CD4-positive, alpha-beta T cell treated with Interleukin-2 at 100 ng/mL for 4 hours (primary cell): ENCODE measurements around the gene ZNF319.
"Not testable (repeated sequence)": the region's sequence is repeated elsewhere in the genome, so short reads cannot be mapped to it uniquely, and the experiment has no call there.

Experiments used
- DNase-seq: peaks from one replicate; pipeline ENCODE4 v3.0.0-alpha.2; 2020; ENCODE audit warnings: low spot score

The ZNF319 gene

DNA sequence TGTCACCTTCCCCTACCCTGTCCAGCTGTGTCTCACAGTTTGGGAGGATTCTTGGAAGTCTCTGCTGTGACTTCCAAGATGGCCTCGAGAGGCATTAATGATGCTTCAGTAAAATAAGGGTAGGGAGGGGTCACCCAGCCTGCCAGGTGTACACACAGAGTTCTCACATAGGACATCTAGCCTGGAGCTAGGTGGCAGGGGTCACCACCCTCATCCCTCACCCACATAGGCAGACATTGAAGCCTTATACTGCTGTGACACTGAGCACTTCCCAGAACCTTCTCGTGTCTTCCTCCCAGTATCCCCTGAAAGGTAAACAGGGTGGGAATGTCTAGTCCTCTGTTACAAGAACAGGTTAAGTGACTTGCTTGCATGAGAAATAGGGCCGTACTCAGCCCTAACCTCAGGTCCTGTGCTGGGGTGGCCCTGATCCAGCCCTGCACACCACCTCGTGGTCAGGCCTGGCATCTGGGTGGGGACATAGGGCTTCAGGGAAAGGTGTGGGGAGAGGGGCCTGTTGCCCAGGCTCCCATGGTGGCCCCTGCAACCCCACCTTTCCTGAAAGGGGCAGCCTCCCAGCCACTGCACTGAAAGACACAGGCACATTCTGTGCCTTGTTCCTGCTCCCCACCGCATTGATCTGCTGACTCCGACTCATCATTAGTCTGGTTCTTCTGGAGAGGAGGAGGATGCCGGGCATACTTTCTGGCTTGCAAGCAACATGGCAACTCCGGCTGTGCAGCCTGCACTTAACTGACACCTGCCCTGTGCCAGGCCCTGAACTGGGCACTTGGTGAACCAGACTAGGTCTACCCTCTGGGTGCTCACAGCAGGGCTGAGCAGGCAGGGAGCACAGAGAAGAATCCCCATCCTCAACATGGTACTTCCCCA is 21.4 kb upstream of the ZNF319 start:
- no peak for DNase-seq

DNA sequence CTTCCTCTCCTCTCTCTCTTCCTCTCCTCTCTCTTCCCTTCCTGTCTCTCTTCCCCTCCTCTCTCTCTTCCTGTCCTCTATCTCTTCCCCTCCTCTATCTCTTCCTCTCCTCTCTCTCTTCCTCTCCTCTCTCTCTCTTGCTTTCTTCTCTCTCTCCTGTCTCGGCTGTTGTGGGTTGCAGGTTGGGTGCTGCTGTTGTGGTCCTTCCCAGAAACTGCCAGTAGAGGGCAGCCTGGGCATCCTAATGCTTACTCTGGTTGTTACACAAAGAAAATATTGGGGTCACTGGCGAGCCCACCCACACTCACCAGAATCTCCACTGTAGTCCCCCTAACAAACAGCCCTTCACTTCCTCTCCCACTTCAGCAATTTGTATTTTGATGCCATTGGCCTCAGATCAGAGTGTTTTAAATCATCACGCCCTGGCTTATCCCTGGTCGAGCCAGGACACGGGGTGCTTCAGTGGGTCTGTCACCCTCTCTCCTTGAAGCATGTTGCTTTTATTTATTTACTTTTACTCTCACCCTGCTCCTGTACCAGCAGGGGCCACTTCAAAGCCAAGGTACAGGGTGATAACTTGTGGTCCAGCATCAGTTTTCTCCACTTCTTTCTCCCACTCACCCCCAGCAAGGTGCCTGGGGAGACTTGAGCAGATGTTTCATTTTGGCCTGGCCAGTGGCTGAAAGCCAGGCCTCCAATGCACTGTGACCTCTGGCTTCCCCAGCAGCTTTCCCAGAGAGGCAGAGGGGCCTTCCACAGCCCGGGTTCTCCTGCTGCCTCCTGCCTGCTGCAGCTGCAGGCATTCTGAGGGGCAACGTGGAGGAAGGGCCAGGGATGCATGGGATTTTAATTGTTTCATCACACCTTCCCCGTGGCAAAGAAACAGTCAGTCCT is 20.4 kb upstream of the ZNF319 start:
- DNase-seq, result peak; percentile 74

DNA sequence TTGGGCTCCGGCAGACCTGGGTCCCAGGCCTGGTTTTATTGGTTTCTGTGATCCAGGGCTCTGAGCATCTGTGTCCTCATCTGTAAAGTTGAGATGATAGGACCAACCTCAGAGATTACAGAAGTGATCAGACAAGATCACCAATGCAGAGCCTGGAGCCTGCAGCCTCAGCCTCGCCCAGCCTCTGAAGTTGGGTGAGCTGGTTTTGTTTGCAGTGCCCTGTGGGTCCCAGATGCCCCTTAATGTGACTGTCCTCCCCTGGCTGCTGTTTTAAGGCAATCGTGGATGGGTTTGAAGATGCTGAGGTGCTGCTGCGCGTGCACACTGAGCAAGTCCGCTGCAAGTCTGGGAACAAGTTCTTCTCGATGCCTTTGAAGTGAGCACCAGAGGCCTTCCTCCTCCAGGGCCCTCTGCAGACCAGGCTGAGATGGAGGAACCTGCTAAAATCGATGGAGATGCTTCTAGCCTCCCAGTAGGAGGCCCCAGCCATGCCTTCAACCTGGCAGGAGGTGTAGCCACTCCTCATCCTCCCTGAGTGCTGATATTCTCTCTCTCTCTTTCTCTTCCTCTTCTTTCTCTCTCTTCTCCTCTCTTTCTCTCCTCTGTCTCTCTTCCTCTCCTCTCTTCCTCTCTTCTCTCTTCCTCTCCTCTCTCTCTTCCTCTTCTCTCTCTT is 19.5 kb upstream of the ZNF319 start:
- DNase-seq, result no peak

DNA sequence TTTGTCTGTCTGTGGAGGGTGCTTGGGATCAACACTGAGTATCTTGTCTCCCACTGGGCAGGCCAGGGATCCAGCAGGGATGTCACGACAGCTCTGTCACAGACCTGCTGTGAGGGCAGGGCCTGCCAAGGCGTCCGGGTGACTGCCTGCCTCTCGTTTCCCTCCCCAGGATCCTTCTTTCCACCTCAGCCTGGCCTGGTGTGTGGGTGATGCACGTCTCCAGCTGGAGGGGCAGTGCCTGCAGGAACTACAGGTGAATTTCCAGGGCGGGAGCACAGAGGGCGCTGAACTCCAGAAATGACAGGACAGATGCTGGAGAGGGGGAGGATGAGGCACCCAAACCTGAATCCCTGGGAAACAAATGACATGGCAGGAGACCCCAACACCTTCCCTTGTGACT is 18.3 kb upstream of the ZNF319 start:
- DNase-seq, result no peak

DNA sequence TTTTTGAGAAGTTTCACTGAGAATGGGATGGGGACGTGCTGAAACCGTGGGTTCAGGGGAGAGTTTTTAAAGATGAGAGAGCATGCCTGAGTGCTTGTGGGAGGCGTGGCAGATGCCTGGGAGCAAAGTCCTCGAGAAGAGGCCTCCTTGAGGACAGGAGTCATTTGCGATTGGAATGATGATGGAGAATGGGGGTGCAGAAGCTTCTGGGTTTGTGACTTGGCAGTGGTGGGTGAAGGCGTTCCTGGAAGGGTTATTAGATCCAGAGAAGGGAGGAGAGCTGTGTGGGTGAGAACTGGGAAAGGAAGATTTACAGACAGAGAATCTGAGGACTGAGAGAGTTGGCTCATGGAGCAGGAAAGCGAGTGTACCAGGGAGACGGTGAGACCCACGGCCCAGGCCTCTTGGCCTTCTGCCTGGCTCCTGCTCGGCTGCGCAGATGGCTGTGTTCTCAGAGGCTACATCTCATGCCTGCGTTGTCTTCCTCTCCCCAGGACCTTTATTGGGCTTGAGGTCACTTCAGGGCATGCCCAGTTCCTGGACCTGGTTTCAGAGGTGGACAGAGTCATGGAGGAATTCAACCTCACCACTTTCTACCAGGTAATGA is 16.5 kb upstream of the ZNF319 start:
- DNase-seq, result no peak

DNA sequence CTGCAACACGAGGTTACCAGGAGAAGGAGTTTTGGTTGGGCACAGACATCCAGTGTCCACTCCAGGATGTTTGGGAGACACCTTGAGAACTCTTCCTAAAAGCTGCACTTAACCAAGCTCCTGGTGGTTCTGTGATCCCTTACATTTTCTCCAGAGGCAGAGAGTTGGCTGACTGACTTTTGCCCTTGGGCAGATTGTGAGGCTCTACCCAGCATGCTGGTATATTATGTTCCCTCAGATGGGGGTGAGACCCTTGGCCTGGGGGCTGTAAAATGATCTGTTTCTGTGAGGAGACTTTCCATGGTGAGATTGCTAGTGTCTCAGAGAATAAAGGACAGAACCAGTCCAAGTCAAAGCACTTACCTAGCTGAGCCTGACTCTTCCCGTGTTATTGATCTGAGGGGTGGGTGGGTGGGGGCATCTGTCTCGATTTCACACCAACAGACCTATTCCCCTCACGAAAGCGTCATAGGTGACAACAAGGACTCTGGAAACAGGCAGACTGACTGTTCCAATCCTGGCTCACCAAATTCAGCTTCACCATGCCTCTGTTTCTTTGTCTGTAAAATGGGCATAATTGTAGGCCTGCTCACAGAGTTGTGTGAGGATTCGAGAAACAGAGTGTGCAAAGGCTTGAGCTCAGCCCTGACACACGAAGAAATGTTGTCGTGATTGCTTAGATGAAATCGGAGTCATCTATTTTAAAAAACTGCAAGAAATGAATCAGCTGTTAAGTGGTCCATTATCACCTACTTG is 12.9 kb upstream of the ZNF319 start:
- no peak for DNase-seq

DNA sequence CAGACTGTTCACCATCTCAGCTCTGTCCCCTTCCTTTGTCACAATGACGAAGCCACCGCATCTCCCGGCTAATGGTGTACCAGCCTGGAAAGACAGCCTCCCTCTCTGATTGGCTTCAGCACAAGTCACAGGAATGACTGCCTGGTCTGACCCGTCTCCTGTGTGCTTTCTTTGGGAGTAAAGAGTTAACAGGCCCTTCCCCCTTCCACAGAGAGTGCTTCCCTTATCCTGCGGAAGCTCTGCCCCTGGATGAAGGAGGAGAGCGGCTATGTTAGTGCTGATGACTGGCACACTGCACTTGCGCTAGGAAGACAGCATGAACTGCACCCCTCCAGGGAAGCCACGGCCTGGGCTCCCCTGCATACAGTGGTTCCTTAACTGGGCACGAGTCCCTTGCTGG is 12.0 kb upstream of the ZNF319 start:
- DNase-seq, result no peak

DNA sequence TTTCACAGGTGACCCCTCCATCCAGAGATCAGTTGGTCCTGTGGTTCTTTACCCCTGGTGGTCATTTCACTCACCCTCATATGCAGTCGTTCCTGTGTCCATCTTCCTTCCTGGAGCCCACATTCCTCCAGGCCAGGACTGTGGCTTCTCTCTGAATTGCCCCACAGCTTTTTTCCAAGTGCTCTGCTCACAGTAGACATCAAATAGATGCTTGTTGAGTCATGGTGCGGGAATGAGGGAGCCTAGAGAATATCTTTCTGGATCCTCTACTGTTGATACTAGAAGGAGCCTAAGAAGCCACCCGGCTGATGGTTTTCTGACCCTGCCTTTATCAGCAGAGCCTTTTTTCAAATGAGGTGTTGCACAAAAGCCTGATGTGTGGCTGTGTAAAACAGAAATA is 11.2 kb upstream of the ZNF319 start:
- DNase-seq, result no peak

DNA sequence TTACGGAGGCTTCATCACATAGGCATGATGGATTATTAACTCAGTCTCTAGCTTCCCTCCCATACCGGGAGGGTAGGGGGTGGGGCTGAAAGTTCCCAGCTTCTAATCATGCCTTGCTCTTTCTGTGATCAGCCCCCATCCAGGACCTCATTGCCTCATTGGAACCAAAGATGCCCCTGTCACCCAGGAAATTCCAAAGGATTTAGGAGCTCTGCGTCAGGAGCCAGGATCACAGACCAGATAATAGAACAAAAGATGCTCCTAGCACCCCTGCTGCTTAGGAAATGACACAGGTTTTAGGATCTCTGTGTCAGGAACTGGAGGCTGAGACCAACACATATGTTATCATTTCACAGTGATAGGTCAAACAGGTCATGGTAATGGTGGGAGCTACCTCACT is 10.4 kb upstream of the ZNF319 start:
- DNase-seq, result no peak

DNA sequence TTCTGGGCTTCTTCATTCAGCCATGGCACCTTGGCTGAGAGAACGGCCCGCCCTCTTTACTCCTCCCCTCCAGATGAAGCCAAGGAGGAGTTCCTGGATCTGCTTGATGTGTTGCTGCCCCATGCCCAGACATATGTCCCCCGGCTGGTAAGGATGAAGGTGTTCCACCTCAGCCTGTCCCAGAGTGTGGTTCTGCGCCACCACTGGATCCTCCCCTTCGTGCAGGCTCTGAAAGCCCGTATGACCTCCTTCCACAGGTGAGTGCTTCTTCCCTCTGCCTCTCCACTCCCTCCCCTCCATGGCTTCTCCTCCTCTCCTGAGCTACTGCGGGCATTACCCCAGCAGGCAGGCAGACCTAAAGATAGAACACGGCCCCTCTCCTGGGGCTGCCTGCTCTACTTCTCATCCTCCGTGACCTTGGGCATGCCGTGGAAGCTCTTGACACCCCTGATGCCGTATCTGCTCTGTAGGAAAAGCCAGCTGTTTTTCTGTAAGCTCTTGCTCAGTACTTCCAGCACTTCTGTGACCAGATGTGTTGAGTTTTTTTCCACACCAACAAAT is 9.5 kb upstream of the ZNF319 start:
- no peak for DNase-seq

DNA sequence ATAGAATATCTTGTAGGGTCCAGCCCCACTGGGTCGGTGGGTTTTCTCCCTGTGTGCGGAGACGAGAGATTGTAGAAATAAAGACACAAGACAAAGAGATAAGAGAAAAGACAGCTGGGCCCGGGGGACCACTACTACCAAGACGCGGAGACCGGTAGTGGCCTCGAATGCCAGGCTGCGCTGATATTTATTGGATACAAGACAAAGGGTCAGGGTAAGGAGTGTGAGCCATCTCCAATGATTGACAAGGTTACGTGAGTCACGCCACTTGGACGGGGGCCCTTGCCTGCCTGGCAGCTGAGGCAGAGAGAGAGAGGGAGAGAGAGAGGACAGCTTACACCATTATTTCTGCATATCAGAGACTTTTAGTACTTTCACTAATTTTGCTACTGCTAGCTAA is 4.3 kb upstream of the ZNF319 start:
- not testable (repeated sequence) for DNase-seq

DNA sequence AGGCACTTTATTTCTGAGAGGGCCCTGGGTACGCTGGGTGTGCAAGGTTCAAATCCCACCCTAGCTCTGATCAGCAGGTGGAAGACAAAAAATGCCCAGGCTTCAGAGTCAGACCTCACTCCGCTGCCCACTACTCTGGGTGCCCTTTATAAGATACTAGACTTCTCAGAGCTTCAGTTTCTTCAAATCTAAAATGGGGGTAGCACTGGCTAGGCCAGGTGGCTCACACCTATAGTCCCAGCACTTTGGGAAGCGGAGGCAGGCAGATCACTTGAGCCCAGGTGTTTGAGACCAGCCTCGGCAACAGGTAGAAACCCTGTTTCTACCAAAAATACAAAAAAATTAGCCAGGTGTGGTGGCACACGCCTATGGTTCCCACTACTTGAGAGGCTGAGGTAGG is 2.5 kb upstream of the ZNF319 start:
- no peak for DNase-seq

DNA sequence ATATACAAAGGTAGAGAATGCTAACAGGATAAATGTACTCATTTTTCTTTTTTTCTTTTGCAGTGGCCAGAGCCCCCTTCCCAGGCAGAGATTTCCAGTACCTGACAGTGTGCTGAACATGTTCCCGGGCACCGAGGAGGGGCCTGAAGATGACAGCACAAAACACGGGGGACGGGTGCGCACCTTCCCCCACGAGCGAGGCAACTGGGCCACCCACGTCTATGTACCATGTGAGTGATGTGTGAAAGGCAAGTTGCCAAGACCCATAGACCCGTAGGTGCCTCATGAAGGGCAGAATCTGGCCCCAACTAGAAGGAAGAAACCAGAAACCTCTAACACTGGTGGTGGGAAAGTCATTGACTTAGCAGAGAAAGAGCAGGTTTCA is 1.9 kb upstream of the ZNF319 start:
- no peak for DNase-seq

DNA sequence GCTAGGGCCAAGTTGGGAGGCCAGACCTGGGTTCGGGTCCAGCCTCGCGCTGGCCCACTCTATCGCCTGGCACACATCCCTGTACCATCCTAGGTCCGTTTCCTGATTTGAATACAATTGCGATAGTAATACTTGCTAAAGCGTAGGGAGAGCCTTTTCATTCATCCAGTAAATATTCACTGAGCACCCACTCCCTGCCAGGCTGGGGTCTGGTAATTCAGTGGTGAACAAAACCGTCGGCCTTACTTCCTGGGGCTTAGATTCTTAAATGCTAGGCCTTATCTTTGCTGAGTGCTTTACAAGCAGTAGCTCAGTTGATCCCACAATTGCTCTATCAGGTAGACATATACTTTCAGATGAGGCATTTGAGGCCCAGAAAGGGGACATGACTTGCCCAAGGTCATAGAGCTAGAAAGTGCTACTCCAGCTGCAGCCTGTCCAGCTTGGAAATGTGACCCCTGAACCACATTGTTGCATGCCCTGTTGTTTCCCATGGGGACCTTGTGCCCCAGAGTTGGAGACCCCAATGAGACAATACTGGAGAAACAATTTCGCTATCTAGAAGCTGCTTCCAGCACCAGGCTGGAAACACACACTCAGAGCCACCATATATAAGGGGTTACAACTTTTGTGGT is 1.4 kb upstream of the ZNF319 start:
- no peak for DNase-seq

DNA sequence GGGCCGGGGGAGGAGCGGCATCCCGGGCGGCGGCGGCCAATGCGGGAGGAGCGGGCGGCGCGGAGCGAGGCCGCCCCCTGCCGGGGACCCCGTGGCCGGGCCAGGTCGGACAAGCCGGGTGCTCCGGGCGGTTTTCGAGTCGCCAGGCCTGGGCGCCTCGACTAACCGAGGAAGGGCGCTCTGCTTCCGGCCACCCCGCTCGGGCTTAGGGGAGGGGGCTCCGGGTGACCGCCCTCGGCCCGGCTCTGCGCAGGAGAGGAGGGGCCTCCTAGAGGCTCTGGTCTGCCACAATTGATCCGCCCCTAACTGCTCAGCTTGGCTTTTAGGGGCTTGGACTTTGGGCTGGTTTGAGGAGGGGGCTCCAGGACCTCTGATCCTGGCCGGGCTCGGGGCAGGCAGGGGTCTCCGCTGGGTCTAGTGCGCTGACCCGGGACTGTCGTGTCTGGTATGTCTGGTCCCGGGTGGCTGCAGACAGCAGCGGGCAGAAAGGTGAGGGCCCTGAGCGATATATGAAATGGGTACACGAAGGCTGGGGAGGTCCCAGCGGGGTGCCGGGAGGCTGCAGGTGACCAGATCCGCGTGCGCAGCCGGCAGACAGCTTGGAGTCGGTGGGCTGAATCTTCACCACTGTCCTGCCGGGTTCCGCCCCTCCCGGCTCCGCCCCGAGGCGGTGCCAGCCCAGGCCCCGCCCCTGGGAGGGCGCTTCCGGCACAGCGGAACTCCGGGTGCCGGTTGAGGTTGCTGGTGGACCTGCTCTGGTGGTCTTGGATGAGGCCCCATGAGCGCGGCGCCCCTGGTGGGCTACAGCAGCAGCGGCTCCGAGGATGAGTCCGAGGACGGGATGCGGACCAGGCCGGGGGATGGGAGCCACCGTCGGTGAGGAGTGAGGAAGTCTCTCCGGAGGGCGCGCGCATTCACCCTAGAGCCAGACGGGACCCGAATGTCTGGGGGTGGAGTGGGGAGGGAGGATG is 519 bp upstream of the ZNF319 start, which contains the start of gene USB1:
TSS of gene USB1 (plus strand) at position 702 of the 971 bp plus-strand sequence. CDS start at position 779, 77 bp downstream.
- peak; percentile 84 for DNase-seq

DNA sequence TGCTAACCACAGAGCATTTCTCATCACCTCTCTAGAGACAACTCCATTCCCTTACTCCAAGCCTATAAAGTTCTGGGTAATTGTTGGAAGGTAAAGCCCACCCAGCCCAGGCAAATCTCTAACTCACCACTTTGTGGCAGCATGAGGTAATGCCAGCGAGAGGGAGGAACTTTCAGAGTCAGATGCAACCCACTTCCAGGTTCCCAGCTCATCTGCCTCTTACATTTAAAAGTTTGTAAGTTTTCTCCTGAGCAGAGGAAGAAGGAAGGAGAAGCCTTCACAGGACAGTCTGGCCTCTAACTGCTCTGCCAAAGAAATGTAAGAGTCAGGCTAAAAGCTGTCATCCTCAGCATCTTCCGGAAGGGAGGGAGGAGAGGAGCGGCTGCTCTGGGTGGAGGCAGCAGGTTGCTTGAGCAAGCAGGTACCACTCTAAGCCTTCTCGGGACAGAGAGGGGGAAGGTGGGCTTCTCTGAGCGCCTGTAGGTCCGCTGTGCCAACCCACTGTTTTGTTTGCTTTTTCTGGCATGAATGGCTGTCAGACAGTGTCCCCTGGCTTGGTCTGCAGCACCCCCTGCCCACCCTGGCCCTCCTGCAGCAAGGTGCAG is 1.0 kb downstream of the ZNF319 start:
- DNase-seq, result peak; percentile 40

DNA sequence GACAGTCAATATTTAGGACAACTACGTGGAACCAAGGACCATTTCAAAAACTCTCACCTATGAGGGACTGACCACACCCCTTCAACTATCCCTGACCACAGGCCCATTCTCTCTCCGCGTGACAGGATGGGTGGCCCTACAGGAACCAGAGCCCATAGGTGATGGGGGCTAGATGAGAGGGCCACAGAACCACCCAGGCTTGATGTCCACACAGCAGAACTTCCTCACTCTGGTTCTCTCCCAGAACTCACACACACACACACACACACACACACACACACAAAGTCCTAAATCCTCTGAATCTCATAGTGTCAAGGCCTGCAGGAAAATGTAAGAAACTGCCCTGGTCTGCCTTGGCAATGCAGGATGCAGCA is 1.5 kb downstream of the ZNF319 start:
- DNase-seq, result no peak

DNA sequence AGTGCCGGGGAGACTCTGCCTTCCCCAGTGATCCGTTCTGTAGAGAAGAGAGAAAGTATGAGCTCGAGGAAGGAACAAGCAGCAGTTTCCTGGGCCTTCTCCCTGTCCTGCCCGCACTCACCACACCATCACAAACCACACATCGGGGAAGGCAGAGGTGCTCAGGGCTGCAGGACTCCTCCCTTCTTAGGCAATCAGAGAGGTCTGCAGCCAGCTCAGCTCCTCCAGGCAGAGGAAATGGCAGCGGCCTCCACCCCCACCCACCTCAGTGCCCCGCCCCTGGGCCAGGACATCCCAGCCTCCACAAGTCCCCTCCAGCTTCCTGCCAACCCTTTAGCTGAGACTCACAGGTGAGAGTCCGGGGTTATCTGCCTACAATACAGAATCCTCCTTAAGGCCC is 2.0 kb downstream of the ZNF319 start:
- peak; percentile 66 for DNase-seq
